EL (cell line): ENCODE results near the gene CELSR1.

Source experiments
- DNase-seq: peaks from one replicate; pipeline ENCODE4 v3.0.0-alpha.2; 2016

CELSR1 gene

GRCh38 chr22:46357711-46358520, 179.5 kb downstream of the CELSR1 start:
- DNase-seq = no peak

GRCh38 chr22:46356496-46357480, 180.6 kb downstream of the CELSR1 start:
- no peak for DNase-seq

- no peak for DNase-seq
Observed at GRCh38 chr22:46355996-46356471, 181.4 kb downstream of the CELSR1 start.

- peak; percentile 59 for DNase-seq
Observed at GRCh38 chr22:46355369-46355995, 181.9 kb downstream of the CELSR1 start.

GRCh38 chr22:46354993-46355305, 182.5 kb downstream of the CELSR1 start:
- DNase-seq = no peak

GRCh38 chr22:46354176-46354992, 183.0 kb downstream of the CELSR1 start:
- no peak for DNase-seq

GRCh38 chr22:46353483-46354105, 183.8 kb downstream of the CELSR1 start:
- DNase-seq = no peak

- peak; percentile 18 for DNase-seq
Observed at GRCh38 chr22:46352691-46353386, 184.6 kb downstream of the CELSR1 start.

GRCh38 chr22:46352276-46352675, 185.1 kb downstream of the CELSR1 start:
- DNase-seq = no peak

- no peak for DNase-seq
Observed at GRCh38 chr22:46351767-46352166, 185.7 kb downstream of the CELSR1 start.

- DNase-seq = no peak
Observed at GRCh38 chr22:46351131-46351735, 186.2 kb downstream of the CELSR1 start.

- no peak for DNase-seq
Observed at GRCh38 chr22:46350646-46351045, 186.8 kb downstream of the CELSR1 start.

GRCh38 chr22:46350121-46350520, 187.3 kb downstream of the CELSR1 start:
- DNase-seq = no peak

- no peak for DNase-seq
Observed at GRCh38 chr22:46349681-46350080, 187.7 kb downstream of the CELSR1 start.

GRCh38 chr22:46349238-46349637, 188.2 kb downstream of the CELSR1 start:
- no peak for DNase-seq

- DNase-seq = no peak
Observed at GRCh38 chr22:46348099-46348695, 189.2 kb downstream of the CELSR1 start.

- DNase-seq = no peak
Observed at GRCh38 chr22:46347646-46348045, 189.8 kb downstream of the CELSR1 start.

- no peak for DNase-seq
Observed at GRCh38 chr22:46346680-46347405, 190.6 kb downstream of the CELSR1 start.

GRCh38 chr22:46340676-46341075, 196.7 kb downstream of the CELSR1 start:
- DNase-seq = no peak

- DNase-seq = no peak
Observed at GRCh38 chr22:46339956-46340355, 197.5 kb downstream of the CELSR1 start.
